Esophagus squamous epithelium (tissue), 4 donors: ENCODE measurements around the gene NAT8L.

Source experiments
- POLR2A ChIP-seq, 4 donors: fragments of 450-650 bp; IDR thresholded peaks; one replicate each; pipeline ENCODE4 v1.6.1; 2017; ENCODE audit warnings: antibody characterized with exemption in 4 of 4, mild to moderate bottlenecking in 4 of 4, moderate library complexity in 3 of 4
- TF ChIP-seq, protein P1 (sequence below), 6 experiments: fragments of 450-650 bp in 4 of 6; fragments of 200-600 bp in 2 of 6; sonication (generic) in 2 of 6; IDR thresholded peaks; one replicate each; pipeline ENCODE4 v1.5.1; 2016 to 2019; ENCODE audit warnings: antibody characterized with exemption in 6 of 6, mild to moderate bottlenecking in 4 of 6, moderate library complexity in 4 of 6

DNA sequence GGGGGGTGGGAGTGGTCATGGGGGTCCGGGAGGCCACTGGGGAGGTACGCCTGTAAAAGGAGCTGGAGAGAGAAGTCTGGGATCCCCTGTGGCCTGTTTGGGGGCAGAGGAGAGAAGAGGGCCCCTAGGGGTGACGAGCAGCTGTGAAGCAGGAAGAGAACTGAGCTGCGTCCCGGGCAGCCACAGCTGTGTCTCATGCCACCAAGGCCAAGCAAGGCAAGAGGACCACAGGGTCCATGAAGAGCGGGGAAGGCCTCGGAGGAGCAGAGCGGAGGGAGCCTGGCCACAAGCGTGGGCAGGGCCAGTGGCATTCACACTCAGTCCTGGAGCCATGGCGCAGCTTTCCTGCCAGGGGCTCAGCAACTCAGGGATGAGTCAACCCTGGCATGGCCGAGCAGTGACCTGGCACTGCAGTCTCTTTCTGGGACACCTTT, 13.6 kb upstream of the NAT8L start:
- TF ChIP-seq, protein P1, sequence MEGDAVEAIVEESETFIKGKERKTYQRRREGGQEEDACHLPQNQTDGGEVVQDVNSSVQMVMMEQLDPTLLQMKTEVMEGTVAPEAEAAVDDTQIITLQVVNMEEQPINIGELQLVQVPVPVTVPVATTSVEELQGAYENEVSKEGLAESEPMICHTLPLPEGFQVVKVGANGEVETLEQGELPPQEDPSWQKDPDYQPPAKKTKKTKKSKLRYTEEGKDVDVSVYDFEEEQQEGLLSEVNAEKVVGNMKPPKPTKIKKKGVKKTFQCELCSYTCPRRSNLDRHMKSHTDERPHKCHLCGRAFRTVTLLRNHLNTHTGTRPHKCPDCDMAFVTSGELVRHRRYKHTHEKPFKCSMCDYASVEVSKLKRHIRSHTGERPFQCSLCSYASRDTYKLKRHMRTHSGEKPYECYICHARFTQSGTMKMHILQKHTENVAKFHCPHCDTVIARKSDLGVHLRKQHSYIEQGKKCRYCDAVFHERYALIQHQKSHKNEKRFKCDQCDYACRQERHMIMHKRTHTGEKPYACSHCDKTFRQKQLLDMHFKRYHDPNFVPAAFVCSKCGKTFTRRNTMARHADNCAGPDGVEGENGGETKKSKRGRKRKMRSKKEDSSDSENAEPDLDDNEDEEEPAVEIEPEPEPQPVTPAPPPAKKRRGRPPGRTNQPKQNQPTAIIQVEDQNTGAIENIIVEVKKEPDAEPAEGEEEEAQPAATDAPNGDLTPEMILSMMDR (IDR thresholded peaks at IDR 0.05): no peak
- TF ChIP-seq POLR2A (IDR thresholded peaks at IDR 0.05): no peak
